Activated T-cell treated with anti-CD3 and anti-CD28 coated beads, Interleukin-2, amount 50 U/mL, for 24 hours (primary cell): ENCODE measurements around the gene KCNA3.
"Not testable (repeated sequence)": the region's sequence is repeated elsewhere in the genome, so short reads cannot be mapped to it uniquely, and the experiment has no call there.

ENCODE experiments used
- DNase-seq: peaks from one replicate; pipeline ENCODE4 v3.0.0-alpha.2; 2020
- H3K27ac Mint-ChIP-seq: 2 replicates; pipeline ENCODE4 v1.8.0; 2020; ENCODE audit warnings: mild to moderate bottlenecking, mixed read lengths
- H3K27me3 Mint-ChIP-seq: 2 replicates; pipeline ENCODE4 v1.8.0; 2020; ENCODE audit warnings: mixed read lengths
- H3K36me3 Mint-ChIP-seq: 2 replicates; pipeline ENCODE4 v1.8.0; 2020; ENCODE audit warnings: low read depth, mixed read lengths
- H3K4me1 Mint-ChIP-seq: 2 replicates; pipeline ENCODE4 v1.8.0; 2020; ENCODE audit warnings: low read depth, mixed read lengths
- H3K4me3 Mint-ChIP-seq: 2 replicates; pipeline ENCODE4 v1.8.0; 2020; ENCODE audit warnings: mild to moderate bottlenecking, moderate library complexity, mixed read lengths
- H3K9me3 Mint-ChIP-seq: 2 replicates; pipeline ENCODE4 v1.8.0; 2020; ENCODE audit warnings: mixed read lengths

The KCNA3 gene

DNA sequence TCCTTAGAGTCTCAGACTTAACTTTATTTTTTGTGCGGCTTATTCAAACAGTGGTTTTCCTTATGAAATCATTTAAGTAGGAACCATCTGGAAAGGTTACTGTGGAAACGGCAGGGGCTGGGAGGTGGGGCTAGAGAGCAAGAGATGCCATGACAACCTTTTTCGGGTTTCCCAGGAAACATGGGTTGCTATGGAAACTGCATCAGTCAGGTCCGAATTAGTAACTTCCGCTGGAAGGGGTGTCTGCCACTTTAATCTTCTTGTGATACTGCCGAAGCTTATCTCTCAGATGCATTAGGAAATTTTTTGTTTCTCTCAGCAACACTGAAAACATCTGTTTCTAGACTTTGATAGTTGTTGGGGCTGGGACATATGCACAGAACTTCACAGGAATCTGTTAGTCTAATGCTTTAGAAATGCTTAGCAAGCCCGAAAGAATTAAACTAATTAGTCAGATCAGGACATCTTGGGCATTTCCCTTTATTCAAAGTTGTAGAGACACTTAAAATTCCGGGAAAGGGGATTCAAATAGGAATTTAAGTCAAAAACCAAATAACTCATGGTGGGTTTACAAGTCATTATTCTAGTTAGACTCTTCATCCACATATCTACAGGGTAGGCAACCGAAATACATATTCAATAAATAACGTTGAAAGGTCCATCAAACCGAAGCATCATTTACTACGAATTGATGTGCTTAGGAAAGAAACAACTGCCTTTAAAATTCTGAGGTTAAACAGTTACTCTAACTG lies 2.6 kb downstream of the KCNA3 start:
- H3K9me3 Mint-ChIP-seq, result no peaks in the 10 kb centered on the region
- H3K4me1 Mint-ChIP-seq, result peaks cover 53% of the 10 kb centered on the region
- peak overlapping the region; percentile 99 for H3K27ac Mint-ChIP-seq
- DNase-seq, result peak; percentile 61
- peaks cover 52% of the 10 kb centered on the region for H3K36me3 Mint-ChIP-seq
- peak overlapping the region; percentile 97 for H3K4me3 Mint-ChIP-seq
- no peaks in the 10 kb centered on the region for H3K27me3 Mint-ChIP-seq

DNA sequence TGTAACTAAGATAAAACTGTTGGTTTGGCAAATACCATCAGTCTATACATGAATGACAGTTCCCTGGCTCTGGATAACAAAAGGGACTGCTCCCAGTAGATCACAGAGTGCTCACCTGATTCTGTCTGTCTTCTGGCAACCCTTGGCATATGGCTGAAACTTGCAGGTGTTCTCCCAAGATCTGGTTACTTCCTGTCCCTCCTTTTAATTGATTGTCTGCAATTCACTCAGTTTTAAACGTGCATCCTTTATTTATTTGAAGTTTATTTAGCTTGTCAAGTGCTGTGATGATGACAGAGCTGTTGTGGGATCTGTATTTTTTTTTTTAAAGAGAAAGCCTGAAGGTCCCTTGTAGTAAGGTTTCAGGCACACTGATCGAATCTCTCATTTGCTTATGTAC lies 3.4 kb downstream of the KCNA3 start:
- Mint-ChIP-seq H3K36me3 (peaks cover 52% of the 10 kb centered on the region), H3K4me3 (peak overlapping the region; percentile 97), H3K27ac (peak overlapping the region; percentile 99), H3K9me3 (no peaks in the 10 kb centered on the region), H3K4me1 (peaks cover 50% of the 10 kb centered on the region), H3K27me3 (no peaks in the 10 kb centered on the region)
- DNase-seq, result no peak

DNA sequence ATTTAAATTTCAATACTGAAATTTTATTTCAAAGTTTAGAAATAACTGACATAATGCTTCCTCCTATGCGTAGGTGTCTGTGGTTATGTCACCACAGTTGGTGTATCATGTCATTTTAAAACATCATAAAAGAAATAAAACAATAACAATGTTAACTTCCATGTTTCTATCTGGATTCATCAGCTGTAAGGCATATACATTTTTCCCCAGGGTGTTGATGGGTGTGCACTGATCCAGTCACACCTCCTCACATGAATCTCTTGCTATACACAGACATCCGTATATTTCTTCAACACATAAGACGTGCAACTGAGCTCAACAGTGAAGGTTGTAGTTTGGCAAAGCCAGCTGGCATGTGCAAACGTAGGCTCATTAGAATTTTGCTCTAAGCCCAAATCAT lies 6.2 kb downstream of the KCNA3 start:
- DNase-seq, result no peak
- H3K36me3 Mint-ChIP-seq, result peaks cover 45% of the 10 kb centered on the region
- H3K4me1 Mint-ChIP-seq, result peaks cover 40% of the 10 kb centered on the region
- peak overlapping the region; percentile 80 for H3K27ac Mint-ChIP-seq
- no peaks in the 10 kb centered on the region for H3K27me3 Mint-ChIP-seq
- H3K9me3 Mint-ChIP-seq, result no peaks in the 10 kb centered on the region
- peak overlapping the region; percentile 69 for H3K4me3 Mint-ChIP-seq

DNA sequence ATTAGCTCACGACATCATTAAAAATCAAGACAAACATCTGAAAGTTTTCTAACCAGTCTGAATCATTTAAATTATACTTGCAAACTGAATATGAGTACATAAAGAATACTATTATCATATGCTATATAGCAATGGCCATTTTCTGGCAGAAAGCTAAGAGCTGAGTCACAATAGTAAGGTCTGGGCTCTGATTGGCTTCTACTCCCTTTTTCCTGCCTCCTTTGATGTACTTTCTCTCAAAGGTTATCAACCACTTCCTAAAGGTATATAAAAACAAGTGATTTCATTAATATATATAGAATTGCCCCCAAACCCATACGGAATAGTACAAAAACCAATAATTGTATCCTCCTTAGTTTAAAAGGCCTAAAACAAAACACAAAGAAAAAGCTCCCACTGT lies 7.0 kb downstream of the KCNA3 start:
- peak overlapping the region; percentile 59 for H3K4me3 Mint-ChIP-seq
- H3K36me3 Mint-ChIP-seq, result peaks cover 45% of the 10 kb centered on the region
- H3K9me3 Mint-ChIP-seq, result no peaks in the 10 kb centered on the region

DNA sequence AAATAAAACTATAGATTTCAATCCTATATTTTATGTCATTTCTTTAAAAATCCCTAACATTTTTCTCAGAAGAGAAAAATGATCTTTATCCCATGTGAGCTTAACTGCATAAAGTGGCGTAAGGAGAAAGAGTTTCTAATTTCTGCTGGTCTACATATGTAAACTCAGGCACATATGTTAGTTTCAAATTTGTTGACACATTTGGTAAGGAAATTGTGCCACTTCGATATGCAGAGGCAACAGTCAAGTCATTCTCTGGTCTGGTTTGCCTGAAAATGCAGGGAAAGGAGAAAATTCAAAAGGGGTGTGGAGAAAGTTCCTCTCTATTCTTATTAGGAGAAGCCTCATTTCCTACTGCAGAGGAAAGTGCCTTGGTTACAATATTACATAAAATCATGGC lies 11.5 kb downstream of the KCNA3 start:
- peaks cover 25% of the 10 kb centered on the region for H3K4me1 Mint-ChIP-seq
- no peak overlapping the region for H3K27ac Mint-ChIP-seq
- H3K36me3 Mint-ChIP-seq, result peaks cover 47% of the 10 kb centered on the region
- H3K27me3 Mint-ChIP-seq, result no peaks in the 10 kb centered on the region
- no peaks in the 10 kb centered on the region for H3K9me3 Mint-ChIP-seq
- H3K4me3 Mint-ChIP-seq, result no peak overlapping the region
- DNase-seq, result no peak

More for the DNA sequence above, 7.0 kb downstream of the KCNA3 start:
- Mint-ChIP-seq H3K27ac (peak overlapping the region; percentile 39), H3K27me3 (no peaks in the 10 kb centered on the region), H3K4me1 (peaks cover 43% of the 10 kb centered on the region)
- DNase-seq, result no peak

DNA sequence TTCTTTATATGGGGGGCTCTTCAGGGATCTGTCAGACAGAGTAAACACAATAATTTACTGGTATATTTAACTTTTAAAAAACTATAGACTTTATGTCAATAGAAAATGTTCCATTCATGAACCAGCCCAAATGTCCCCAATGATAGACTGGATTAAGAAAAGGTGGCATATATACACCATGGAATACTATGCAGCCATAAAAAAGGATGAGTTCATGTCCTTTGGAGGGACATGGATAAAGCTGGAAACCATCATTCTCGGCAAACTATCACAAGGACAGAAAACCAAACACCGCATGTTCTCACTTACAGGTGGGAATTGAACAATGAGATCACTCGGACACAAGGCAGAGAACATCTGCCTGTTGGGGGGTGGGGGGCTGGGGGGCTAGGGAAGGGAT lies 15.2 kb downstream of the KCNA3 start:
- not testable (repeated sequence) for H3K9me3 Mint-ChIP-seq, H3K27ac Mint-ChIP-seq, H3K4me3 Mint-ChIP-seq, DNase-seq, H3K27me3 Mint-ChIP-seq
- Mint-ChIP-seq H3K4me1 (peaks cover 55% of the 10 kb centered on the region), H3K36me3 (peaks cover 76% of the 10 kb centered on the region)

DNA sequence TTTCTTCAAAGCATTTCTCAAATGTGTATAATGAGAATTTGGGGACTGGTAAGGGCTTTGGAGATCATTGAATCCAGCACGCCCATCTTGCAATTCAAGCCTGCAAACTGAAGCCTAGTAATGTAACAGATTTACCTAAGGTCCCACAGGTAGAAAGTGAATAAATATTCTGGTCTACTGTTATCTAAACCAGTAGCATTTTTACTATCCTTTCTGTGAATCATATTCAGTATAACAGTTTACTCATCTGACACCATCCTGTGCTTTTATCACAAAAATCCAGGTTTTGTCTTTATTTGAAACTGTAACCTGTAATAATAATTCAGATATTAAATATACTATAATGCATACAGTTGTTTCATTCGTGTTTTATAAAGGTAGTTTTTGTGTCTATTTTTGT lies 17.4 kb downstream of the KCNA3 start:
- no peak for DNase-seq
- no peak overlapping the region for H3K27ac Mint-ChIP-seq
- no peak overlapping the region for H3K4me3 Mint-ChIP-seq
- H3K27me3 Mint-ChIP-seq, result no peaks in the 10 kb centered on the region
- no peaks in the 10 kb centered on the region for H3K9me3 Mint-ChIP-seq
- peaks cover 51% of the 10 kb centered on the region for H3K4me1 Mint-ChIP-seq
- peaks cover 71% of the 10 kb centered on the region for H3K36me3 Mint-ChIP-seq

DNA sequence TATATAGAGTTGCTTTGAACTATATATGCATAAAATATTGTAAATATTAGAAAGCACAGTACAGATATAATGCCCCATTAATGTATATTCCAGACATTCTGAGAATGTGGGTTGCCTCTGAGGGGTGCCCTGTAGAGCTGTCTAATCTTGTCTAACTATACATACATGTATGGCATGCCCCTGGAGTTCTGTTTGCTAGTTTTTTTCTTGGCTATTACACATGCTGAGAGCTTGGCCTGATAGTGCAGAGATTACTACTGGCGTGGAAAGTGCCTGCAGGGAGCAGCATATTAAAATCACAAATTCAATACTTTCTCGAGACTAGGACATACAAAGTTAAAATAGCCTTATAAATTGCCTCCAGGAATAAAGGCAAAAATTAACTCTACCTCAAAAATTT lies 24.1 kb downstream of the KCNA3 start:
- DNase-seq, result no peak
- H3K9me3 Mint-ChIP-seq, result no peaks in the 10 kb centered on the region
- H3K4me1 Mint-ChIP-seq, result peaks cover 28% of the 10 kb centered on the region
- H3K27me3 Mint-ChIP-seq, result no peaks in the 10 kb centered on the region
- H3K4me3 Mint-ChIP-seq, result no peak overlapping the region
- H3K36me3 Mint-ChIP-seq, result peaks cover 15% of the 10 kb centered on the region
- no peak overlapping the region for H3K27ac Mint-ChIP-seq

DNA sequence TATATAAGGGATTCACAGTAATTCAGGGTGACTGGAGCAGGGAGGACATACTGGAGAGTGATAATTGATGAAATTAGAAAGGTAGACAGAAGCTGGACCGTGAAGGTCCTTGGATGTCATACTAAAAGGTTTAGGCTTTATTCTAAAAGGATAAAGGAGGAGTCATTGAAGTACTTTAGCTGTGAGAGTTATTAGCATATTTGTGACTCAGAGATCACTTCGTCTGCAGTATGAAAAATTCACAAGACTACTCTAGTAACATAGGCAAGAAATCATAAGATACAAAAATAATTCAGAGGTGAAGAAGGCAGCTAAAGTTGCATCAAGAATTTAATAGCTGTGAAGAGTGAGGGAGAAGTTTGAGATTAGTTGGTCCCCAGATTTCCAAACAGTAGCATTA lies 26.3 kb downstream of the KCNA3 start:
- peaks cover 31% of the 10 kb centered on the region for H3K4me1 Mint-ChIP-seq
- no peaks in the 10 kb centered on the region for H3K27me3 Mint-ChIP-seq
- H3K4me3 Mint-ChIP-seq, result no peak overlapping the region
- no peak overlapping the region for H3K27ac Mint-ChIP-seq
- peaks cover 4% of the 10 kb centered on the region for H3K36me3 Mint-ChIP-seq
- DNase-seq, result no peak
- no peaks in the 10 kb centered on the region for H3K9me3 Mint-ChIP-seq

DNA sequence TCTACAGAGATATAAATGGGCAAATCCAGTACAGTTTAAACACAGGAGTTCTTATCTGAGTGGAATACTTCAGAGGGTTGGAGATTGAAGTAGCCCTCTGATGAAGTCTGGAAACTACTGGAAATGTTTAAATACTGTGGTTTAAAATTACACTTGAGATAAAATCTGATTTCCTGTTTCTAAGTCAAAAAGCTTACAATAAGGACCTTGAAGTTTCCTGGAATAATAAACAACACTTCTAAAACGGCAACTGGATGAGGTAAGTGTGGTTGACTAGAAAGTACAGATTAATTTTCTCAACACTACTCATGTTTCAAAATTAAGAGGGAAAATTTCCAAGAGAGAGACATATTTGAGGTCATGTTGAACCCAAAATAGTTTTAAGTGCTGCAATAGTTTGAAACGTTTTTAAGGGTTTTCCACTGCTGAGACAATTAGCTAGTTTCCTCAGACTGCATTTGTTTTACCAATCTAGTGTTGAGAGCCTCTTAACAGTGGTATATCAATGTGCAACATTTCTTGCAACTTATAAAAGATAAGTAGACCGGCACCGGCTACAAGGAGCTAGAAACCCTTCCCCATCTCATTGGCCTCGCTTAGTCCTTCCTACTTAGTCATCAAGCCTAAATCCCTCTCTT lies 27.4 kb downstream of the KCNA3 start:
- Mint-ChIP-seq H3K27ac (no peak overlapping the region), H3K36me3 (no peaks in the 10 kb centered on the region), H3K27me3 (no peaks in the 10 kb centered on the region), H3K4me3 (no peak overlapping the region), H3K9me3 (peaks cover 2% of the 10 kb centered on the region), H3K4me1 (peaks cover 38% of the 10 kb centered on the region)
- DNase-seq, result no peak

DNA sequence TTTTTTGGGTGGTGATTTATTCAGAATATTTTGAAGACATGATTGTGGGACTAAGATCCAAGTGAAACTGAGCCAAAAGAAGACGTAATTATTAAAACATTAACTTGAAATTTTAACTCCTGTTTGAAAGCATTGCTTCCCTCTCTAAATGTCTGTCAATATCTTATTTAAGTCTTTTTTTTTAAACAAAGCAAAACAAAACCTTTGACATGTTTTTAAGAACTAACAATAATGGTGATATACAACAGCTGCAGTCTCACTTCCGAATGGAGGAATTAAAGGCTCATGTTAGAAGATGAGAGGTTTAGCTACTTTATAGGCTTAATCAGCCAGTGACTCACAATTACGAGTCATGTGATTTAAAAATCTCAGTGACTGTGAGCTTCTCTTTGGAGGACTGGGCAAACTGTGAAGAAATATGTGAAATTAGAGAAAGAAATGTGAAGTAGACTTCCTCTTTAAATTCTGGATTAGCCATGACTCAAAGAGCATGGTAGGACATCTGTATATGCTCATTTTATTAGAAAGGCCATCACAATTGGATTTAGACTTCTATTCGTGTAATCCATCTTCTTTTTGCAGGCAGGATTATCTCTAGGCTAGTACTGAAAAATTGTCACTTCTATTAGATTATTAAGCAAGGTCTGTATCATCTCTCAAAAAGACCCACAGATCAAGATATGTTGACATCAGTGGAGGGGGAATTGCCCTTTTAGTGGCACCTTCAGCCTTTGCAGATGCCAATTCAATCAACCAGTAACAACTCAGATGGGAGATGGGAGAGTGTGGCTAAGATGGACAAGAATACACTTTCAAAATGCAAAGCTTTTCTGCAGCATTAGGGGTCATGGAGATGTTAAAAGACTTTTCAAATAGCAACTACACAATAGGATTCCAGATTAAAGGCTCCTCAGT lies 28.7 kb downstream of the KCNA3 start:
- peaks cover 4% of the 10 kb centered on the region for H3K9me3 Mint-ChIP-seq
- no peaks in the 10 kb centered on the region for H3K27me3 Mint-ChIP-seq
- DNase-seq, result no peak
- peaks cover 43% of the 10 kb centered on the region for H3K4me1 Mint-ChIP-seq
- peak overlapping the region; percentile 55 for H3K4me3 Mint-ChIP-seq
- H3K36me3 Mint-ChIP-seq, result no peaks in the 10 kb centered on the region
- no peak overlapping the region for H3K27ac Mint-ChIP-seq

DNA sequence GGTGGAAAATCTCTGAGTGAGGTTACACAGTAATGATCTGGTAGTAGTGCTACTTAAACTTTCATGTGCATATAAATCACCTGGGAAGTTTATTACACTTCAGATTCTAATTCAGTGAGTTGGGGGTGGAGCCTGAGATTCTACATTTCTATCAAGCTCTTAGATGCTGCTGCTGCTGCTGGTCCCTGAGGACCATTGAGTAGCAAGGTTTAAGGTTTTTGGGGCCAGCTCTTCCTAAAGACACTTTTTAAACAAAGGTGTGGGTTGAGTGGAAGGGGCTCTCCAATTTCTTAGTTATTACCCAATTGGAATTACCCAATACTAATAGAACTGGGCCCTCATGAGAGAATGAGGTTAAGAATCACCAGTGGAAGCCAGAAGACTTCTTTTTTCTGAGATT lies 29.5 kb downstream of the KCNA3 start:
- H3K9me3 Mint-ChIP-seq, result peaks cover 8% of the 10 kb centered on the region
- peaks cover 41% of the 10 kb centered on the region for H3K4me1 Mint-ChIP-seq
- peak overlapping the region; percentile 7 for H3K27ac Mint-ChIP-seq
- no peaks in the 10 kb centered on the region for H3K27me3 Mint-ChIP-seq
- no peak overlapping the region for H3K4me3 Mint-ChIP-seq
- DNase-seq, result no peak
- H3K36me3 Mint-ChIP-seq, result no peaks in the 10 kb centered on the region

DNA sequence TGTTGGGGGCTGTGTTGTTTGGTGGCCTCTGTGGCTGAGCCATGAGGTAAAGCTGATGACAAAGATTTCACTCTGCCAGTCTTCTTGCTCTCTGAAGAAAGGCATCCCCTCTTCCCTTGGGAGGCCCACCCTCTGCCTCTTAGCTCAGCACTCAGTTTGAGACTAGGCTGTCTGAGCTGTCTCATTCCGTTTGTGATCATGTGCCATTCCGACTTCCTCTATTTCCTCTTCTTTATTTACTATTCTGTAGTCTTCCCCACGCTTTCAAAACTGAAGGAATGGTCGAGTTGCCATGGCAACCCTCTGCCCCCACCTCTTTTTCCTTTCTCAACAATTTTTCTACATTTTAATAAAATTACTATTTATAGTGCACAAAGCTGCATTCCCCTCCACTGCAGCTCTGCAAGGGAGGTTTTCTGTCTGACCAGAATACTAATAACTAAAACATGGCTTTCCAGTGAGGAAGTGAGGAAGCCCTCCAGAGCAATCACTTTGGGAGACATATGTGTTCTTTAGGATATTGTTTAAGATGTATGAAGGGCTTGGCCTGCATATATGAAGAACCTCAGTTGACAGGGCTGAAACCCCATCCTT lies 30.8 kb downstream of the KCNA3 start:
- H3K36me3 Mint-ChIP-seq, result no peaks in the 10 kb centered on the region
- DNase-seq, result no peak
- peaks cover 11% of the 10 kb centered on the region for H3K9me3 Mint-ChIP-seq
- peak overlapping the region; percentile 15 for H3K27ac Mint-ChIP-seq
- peaks cover 53% of the 10 kb centered on the region for H3K4me1 Mint-ChIP-seq
- no peak overlapping the region for H3K4me3 Mint-ChIP-seq
- no peaks in the 10 kb centered on the region for H3K27me3 Mint-ChIP-seq

DNA sequence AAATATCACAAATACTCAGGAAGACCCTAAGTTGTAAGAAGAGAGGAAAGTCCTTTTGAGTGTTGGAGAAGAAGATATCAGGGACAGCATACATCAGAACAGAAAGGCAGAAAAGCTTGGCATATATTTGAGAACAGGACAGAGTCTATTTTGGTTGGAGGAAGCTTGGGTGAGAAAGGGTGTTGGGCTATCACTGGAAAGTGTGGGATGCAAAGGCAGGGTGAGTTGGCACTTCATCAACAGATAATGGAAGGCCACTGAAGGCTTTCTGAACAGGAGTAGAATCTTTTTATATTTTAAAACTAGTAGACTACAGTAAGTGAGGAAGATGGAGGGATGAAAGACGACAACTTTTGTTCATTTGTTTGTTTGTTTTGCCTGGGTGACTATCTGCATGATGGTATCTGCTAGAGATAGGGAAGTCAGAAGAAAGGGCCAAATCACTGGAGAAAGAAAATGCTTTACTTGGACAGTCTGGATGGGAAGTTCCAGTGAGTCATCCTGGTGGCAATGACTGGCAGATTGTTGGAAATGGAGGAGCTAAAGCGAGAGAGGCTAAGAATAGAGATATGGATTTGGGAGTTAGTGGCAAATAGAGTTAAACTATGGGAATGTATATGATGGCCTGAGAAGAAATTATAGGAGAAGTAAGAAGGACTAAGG lies 34.9 kb downstream of the KCNA3 start:
- Mint-ChIP-seq H3K27ac (peak overlapping the region; percentile 7), H3K4me1 (peaks cover 87% of the 10 kb centered on the region), H3K9me3 (peaks cover 11% of the 10 kb centered on the region), H3K27me3 (no peaks in the 10 kb centered on the region), H3K36me3 (no peaks in the 10 kb centered on the region), H3K4me3 (no peak overlapping the region)
- DNase-seq, result no peak
